Right renal pelvis (tissue), 4 donors: ENCODE results near the gene ATP13A3. TPM values are rescaled to one million over a fixed set of nuclear protein-coding genes. Genes with fewer than 3 reads are reported as not detected.

Source experiments
- DNase-seq, 4 donors: peaks; one replicate each; pipeline ENCODE4 v3.0.0-alpha.2; 2013; ENCODE audit warnings: low read depth in 4 of 4, low spot score in 3 of 4, missing footprints in 1 of 4
- polyA plus RNA-seq, 4 donors: library from polyadenylated mRNA; unstranded; fragments of 120-200 nt; gene quantifications; one replicate each; pipeline ENCODE4 v1.2.1, GENCODE V29; 2013; ENCODE audit not compliant: insufficient read length in 4 of 4

The ATP13A3 gene
- polyA plus RNA-seq, 4 donors: 97.7 to 120 (median 117) TPM

DNA sequence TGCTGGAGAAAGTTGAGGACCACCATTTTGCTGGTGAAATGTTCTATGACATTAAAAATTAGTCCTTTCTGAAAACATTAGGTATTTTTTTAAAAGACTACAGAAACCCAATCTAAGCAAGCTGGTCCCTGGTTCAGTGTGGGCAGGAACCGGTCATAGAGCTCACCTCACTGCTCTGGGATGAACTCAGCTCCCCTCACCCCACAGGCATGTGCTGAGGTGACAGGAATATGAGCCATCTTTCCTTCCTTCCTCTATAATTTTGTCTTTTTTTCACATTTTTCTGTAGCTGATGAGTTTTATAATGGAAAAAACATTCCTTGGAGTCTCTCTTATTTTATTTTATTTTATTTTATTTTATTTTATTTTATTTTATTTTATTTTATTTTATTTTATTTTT is 109.1 kb downstream of the ATP13A3 start:
- no peak for DNase-seq

DNA sequence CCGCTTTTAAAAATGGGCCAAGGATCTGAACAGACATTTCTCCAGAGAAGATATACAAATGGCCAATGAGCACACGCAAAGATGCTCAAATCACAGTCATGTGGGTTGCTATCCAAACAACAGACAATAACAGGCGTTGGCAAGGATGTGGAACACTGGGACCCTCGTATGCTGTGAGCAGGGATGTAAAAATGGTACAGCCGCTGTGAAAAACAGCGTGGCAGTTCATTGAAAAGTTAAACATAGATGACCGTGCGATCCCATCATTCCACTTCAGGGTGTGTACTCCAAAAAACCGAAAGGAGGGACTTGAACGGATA is 110.6 kb downstream of the ATP13A3 start:
- no peak for DNase-seq

DNA sequence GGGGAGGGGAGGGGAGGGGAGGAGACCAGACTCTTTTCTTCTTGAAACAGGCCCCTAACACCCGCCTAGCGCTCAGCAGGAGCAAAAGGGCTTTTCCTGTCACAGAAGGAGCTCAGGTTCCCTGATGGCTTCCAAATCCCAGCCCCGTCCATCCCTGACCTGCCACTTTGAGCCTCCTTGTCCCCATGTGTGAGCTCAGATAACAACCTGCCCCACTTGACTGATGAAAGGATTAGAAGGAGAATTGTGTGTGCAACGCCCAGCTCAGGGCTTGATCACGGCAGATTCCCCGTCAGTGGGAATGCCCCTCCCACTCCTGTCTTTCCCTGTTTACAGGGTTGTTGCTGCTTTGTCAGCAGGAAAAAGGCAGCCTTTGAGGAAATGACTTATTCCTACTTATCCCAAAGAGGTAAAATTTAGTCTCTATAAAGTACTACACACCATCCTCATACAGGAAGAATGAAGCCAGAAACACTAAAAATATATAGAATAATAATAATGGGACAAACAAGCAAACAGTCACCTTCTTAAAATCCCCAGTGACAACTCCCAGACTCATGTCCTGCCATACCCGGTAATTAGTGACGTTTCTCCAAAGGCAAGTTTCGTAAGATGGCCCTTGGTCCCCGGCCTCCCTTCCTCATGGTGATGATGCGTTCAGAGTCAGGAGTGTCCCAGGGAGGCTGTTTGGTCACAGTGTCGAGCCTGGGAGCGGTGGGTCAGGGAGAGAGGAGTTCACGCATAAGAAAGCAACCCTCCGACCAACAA is 111.1 kb downstream of the ATP13A3 start:
- no peak for DNase-seq

DNA sequence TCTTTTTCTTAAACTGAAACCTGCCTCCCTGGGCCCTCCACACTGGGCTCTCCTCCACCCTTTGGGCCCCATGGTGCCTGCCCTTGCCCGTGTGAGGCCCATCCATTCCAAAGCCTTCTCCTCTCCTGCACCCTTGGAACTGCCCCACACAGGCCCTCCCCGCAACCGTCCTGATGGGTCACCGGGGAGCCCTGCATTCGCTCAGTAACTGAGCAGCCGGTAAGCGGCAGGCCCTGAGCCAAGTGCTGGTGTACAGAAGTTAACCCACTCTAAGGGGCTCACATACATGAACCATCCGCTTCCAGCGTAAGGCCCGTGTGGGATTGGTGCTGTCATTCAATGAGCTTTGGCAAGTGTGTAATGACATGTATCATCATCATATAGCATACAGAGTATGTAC is 111.9 kb downstream of the ATP13A3 start:
- DNase-seq: no peak

DNA sequence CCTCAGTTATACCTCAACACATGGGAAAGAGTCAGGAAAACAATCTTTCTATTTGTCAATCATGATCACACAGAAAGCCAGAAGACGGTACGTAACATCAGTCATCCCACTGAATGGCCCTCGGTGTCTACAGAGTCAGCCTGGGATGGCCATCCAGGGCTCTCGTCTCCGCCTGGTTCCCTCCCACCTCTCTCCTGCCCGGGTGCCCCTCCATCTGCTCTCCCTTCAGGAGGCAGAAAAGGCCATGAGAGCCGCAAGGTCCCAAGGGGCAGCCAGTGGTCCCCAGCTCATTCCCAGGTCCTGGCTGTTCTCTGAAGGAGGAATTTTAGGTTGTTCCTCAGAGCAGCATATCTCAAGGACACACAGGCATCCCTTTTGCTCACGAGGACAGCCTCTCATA is 112.9 kb downstream of the ATP13A3 start:
- no peak for DNase-seq

DNA sequence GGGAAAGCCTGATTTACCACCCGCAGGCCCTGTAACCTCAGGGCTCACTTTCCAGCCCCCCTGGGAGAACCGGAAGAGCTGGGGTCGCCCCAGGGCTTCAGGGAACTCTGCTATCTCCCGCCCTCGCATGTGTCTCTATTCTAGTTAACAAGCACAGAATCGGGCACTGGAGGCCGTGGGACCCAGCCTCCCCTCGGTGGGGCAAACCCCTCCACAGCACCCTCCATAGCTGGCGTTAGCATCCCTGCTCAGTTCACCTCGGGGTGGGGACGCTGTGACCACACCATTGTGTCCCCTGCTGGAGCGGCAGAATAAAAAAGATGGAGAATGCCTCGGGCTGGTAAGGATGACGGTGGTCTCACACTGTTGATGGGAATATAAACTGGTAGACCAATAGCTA is 113.8 kb downstream of the ATP13A3 start:
- DNase-seq: no peak

GRCh38 chr3:194370753-194371152 is 116.0 kb downstream of the ATP13A3 start:
- DNase-seq: no peak

- DNase-seq: no peak
Observed at GRCh38 chr3:194369522-194370279, 117.1 kb downstream of the ATP13A3 start, which contains the start of gene LRRC15. Gene LRRC15, minus strand, starts transcription at chr3:194369743. Its CDS starts 8,700 bp downstream, at chr3:194361043.

DNA sequence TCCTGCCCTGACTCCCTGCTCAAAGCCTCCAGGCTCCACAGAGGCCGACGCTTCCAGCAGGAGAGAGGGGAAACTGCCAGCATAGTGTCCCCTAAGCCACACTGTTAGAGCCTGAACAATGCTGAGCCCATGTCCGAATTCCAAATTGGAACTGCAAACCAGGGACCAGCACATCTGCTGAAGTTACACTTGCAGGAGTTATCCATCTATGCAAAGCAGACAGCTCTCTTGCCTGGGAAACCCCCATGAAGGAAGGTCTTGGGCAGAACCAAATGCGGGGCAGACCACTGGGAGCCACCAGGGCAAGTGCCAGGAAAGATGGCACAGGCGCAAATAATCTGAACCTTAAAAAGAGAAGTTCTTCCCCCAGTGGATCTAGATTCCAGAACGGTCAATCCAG is 117.9 kb downstream of the ATP13A3 start:
- no peak for DNase-seq

- no peak for DNase-seq
Observed at GRCh38 chr3:194367992-194368841, 118.6 kb downstream of the ATP13A3 start.

GRCh38 chr3:194365978-194366490 is 120.8 kb downstream of the ATP13A3 start:
- no peak for DNase-seq

- no peak for DNase-seq
Observed at GRCh38 chr3:194365526-194365925, 121.3 kb downstream of the ATP13A3 start.

DNA sequence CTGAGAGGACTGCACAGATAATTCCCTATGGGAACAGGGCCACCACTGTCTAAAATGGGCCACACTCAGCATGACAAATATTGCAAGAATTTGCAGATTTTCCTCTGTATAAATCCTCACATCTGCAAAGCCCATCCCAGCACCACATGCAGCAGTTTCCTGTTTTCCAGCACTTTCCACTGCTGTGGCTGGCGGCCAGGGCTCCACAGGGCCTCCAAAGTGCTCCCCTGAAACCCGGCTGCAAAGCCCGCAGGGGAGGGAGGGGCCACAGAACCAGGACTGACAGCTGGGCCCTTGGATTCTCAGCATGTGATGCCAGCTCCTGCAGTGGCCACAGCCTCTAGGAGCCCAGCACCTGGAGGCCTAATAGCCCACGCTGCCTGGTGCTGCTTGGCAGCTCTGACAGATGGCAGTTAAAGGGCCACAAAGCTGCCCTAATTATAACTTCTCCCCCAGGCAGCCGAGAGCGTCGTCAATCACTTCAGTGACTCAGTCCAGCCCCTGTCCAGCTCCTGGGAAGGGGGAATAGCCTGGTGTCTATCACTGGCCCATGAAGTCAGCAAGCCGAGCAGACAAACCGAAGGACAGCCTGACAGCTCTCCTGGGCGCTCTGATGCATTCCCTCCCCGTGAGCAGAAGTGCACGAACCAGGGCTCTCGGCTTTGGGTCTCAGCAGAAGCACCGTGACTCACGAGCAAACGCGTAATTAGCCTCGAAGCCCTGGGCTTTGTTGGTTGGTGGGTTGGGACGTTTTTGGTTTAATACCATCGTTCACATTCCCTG is 122.0 kb downstream of the ATP13A3 start:
- no peak for DNase-seq

- DNase-seq: no peak
Observed at GRCh38 chr3:194364314-194364651, 122.5 kb downstream of the ATP13A3 start.

- DNase-seq: no peak
Observed at GRCh38 chr3:194360568-194360967, 126.2 kb downstream of the ATP13A3 start.

GRCh38 chr3:194357681-194358080 is 129.1 kb downstream of the ATP13A3 start:
- no peak for DNase-seq

- DNase-seq: no peak
Observed at GRCh38 chr3:194355379-194355778, 131.4 kb downstream of the ATP13A3 start.

- no peak for DNase-seq
Observed at GRCh38 chr3:194354315-194354714, 132.5 kb downstream of the ATP13A3 start.
